Measurements from ENCODE around the gene EPHA2. TPM values are rescaled to one million over a fixed set of nuclear protein-coding genes. Genes with fewer than 3 reads are reported as not detected.
"Not testable (repeated sequence)": the region's sequence is repeated elsewhere in the genome, so short reads cannot be mapped to it uniquely, and the experiment has no call there.

EPHA2 gene
- total and polyA plus RNA-seq, 9 donors: 3.3 to 9.8 (median 6.9) TPM

GRCh38 chr1:16174886-16175598 lies 19.2 kb upstream of the EPHA2 start:
- no peaks in the 10 kb centered on the region for H3K36me3 ChIP-seq (ENCODE audit: control insufficient read depth, insufficient read depth, low read length)
- peaks cover 3% of the 10 kb centered on the region for H3K27me3 ChIP-seq (ENCODE audit: control insufficient read depth, insufficient read depth, low read length)
- WGBS (ENCODE audit: insufficient coverage): 39% methylated on average over 15 of the region's 22 CpGs
- H3K27ac ChIP-seq (ENCODE audit: low read length): peak overlapping the region; percentile 98
- H3K4me1 ChIP-seq (ENCODE audit: control insufficient read depth, insufficient read depth, low read length): peaks cover 53% of the 10 kb centered on the region
- no peaks in the 10 kb centered on the region for H3K9me3 ChIP-seq (replicated peaks; ENCODE audit: control insufficient read depth, low read depth, low read length)
- peak; percentile 73 for DNase-seq
- H3K4me3 ChIP-seq (ENCODE audit: low read length): no peak overlapping the region

- 57% methylated on average over 5 of the region's 9 CpGs for WGBS (ENCODE audit: insufficient coverage)
- H3K9me3 ChIP-seq (replicated peaks; ENCODE audit: control insufficient read depth, low read depth, low read length): no peaks in the 10 kb centered on the region
- no peaks in the 10 kb centered on the region for H3K36me3 ChIP-seq (ENCODE audit: control insufficient read depth, insufficient read depth, low read length)
- H3K27ac ChIP-seq (ENCODE audit: low read length): peak overlapping the region; percentile 98
- peaks cover 3% of the 10 kb centered on the region for H3K27me3 ChIP-seq (ENCODE audit: control insufficient read depth, insufficient read depth, low read length)
- DNase-seq: no peak
- H3K4me1 ChIP-seq (ENCODE audit: control insufficient read depth, insufficient read depth, low read length): peaks cover 53% of the 10 kb centered on the region
- H3K4me3 ChIP-seq (ENCODE audit: low read length): no peak overlapping the region
Measured at GRCh38 chr1:16174261-16174868, 18.5 kb upstream of the EPHA2 start.

- no peak overlapping the region for H3K27ac ChIP-seq (ENCODE audit: low read length)
- 50% methylated on average over 4 of the region's 12 CpGs for WGBS (ENCODE audit: insufficient coverage)
Measured at GRCh38 chr1:16173447-16174260, 17.8 kb upstream of the EPHA2 start.

GRCh38 chr1:16172964-16173446 lies 17.1 kb upstream of the EPHA2 start:
- Histone ChIP-seq H3K4me1 (ENCODE audit: control insufficient read depth, insufficient read depth, low read length) (peaks cover 52% of the 10 kb centered on the region), H3K4me3 (ENCODE audit: low read length) (no peak overlapping the region), H3K9me3 (replicated peaks; ENCODE audit: control insufficient read depth, low read depth, low read length) (no peaks in the 10 kb centered on the region), H3K27ac (ENCODE audit: low read length) (no peak overlapping the region), H3K36me3 (ENCODE audit: control insufficient read depth, insufficient read depth, low read length) (no peaks in the 10 kb centered on the region), H3K27me3 (ENCODE audit: control insufficient read depth, insufficient read depth, low read length) (peaks cover 12% of the 10 kb centered on the region)
- 73% methylated on average over 7 of the region's 14 CpGs for WGBS (ENCODE audit: insufficient coverage)
- DNase-seq: no peak

More at GRCh38 chr1:16173447-16174260, 17.8 kb upstream of the EPHA2 start:
- H3K27me3 ChIP-seq (ENCODE audit: control insufficient read depth, insufficient read depth, low read length): peaks cover 8% of the 10 kb centered on the region
- H3K9me3 ChIP-seq (replicated peaks; ENCODE audit: control insufficient read depth, low read depth, low read length): no peaks in the 10 kb centered on the region
- no peaks in the 10 kb centered on the region for H3K36me3 ChIP-seq (ENCODE audit: control insufficient read depth, insufficient read depth, low read length)
- no peak overlapping the region for H3K4me3 ChIP-seq (ENCODE audit: low read length)
- H3K4me1 ChIP-seq (ENCODE audit: control insufficient read depth, insufficient read depth, low read length): peaks cover 50% of the 10 kb centered on the region
- DNase-seq: no peak

- Histone ChIP-seq H3K27me3 (ENCODE audit: control insufficient read depth, insufficient read depth, low read length) (peaks cover 15% of the 10 kb centered on the region), H3K4me1 (ENCODE audit: control insufficient read depth, insufficient read depth, low read length) (peaks cover 56% of the 10 kb centered on the region), H3K4me3 (ENCODE audit: low read length) (no peak overlapping the region), H3K27ac (ENCODE audit: low read length) (no peak overlapping the region), H3K36me3 (ENCODE audit: control insufficient read depth, insufficient read depth, low read length) (no peaks in the 10 kb centered on the region), H3K9me3 (replicated peaks; ENCODE audit: control insufficient read depth, low read depth, low read length) (no peaks in the 10 kb centered on the region)
- 80% methylated on average over 8 of the region's 15 CpGs for WGBS (ENCODE audit: insufficient coverage)
- DNase-seq: no peak
Measured at GRCh38 chr1:16172218-16172830, 16.5 kb upstream of the EPHA2 start.

DNA sequence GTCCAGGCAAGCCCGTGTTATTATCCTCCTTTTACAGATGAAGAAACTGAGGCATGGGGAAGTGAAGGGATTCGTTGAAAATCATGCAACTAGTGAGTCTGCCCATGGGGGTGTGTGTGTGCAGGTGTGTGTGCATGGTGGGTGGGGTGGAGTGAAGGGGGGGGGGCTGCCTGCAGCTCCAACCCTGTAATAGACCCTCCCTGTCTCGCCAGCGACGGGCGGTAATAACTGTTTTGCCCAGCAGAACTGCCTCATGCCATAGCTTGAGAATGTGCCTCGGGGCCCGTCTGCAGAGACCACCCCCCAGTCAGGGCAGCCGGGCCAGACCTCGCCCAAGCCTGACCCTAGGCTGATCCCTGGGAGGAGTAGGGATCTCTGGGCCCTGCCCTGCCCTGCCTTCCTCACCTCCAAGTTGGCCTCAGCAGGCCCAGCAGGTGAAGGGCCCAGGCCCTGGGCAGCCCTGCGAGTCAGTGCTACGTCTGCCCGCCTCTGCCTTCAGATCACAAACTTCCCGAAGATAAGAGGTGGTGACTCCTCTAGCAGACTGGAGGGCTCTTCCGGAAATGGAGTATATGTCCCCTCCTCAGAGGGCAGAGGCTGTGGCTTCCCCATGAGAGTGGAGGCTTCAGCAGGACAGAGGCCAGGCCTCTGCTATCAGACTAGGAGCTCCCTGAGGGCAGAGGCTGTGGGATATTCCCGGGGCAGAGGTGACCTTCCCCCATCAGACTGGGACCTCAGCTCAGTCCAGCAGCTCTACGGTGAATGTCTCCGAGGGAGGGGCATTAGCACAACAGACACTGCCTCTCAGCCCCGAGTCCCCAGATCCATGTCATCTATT lies 15.7 kb upstream of the EPHA2 start:
- WGBS (ENCODE audit: insufficient coverage): 67% methylated on average over 11 of the region's 19 CpGs
- H3K27ac ChIP-seq (ENCODE audit: low read length): no peak overlapping the region
- peaks cover 18% of the 10 kb centered on the region for H3K27me3 ChIP-seq (ENCODE audit: control insufficient read depth, insufficient read depth, low read length)
- H3K36me3 ChIP-seq (ENCODE audit: control insufficient read depth, insufficient read depth, low read length): no peaks in the 10 kb centered on the region
- DNase-seq: no peak
- peaks cover 51% of the 10 kb centered on the region for H3K4me1 ChIP-seq (ENCODE audit: control insufficient read depth, insufficient read depth, low read length)
- H3K4me3 ChIP-seq (ENCODE audit: low read length): no peak overlapping the region
- H3K9me3 ChIP-seq (replicated peaks; ENCODE audit: control insufficient read depth, low read depth, low read length): no peaks in the 10 kb centered on the region

DNA sequence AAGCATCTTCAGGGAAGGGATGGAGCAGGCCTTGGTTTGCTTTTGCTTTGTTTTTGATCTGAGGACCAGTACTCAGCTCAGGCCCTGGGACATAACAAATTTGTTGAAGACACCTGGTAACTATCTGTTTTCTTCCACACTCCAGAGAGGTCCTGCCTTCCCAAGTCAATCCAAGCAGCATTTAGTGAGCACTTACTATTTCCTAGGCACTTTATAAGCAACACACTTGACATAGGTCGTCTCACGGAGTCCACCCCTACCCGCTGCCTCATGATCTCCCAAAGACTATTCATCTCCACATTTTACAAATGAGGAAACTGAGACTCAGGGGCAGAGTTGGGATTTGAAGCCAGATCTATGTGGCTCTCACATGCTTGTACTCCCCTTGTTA lies 14.4 kb upstream of the EPHA2 start:
- Histone ChIP-seq H3K9me3 (replicated peaks; ENCODE audit: control insufficient read depth, low read depth, low read length) (no peaks in the 10 kb centered on the region), H3K4me1 (ENCODE audit: control insufficient read depth, insufficient read depth, low read length) (peaks cover 38% of the 10 kb centered on the region), H3K36me3 (ENCODE audit: control insufficient read depth, insufficient read depth, low read length) (no peaks in the 10 kb centered on the region), H3K27me3 (ENCODE audit: control insufficient read depth, insufficient read depth, low read length) (peaks cover 18% of the 10 kb centered on the region), H3K4me3 (ENCODE audit: low read length) (no peak overlapping the region), H3K27ac (ENCODE audit: low read length) (no peak overlapping the region)
- WGBS (ENCODE audit: insufficient coverage): 80% methylated on average over 2 of the region's 3 CpGs
- no peak for DNase-seq

- H3K27me3 ChIP-seq (ENCODE audit: control insufficient read depth, insufficient read depth, low read length): peaks cover 18% of the 10 kb centered on the region
- H3K4me3 ChIP-seq (ENCODE audit: low read length): no peak overlapping the region
- WGBS (ENCODE audit: insufficient coverage): 88% methylated on average over 7 of the region's 13 CpGs
- no peak overlapping the region for H3K27ac ChIP-seq (ENCODE audit: low read length)
- H3K9me3 ChIP-seq (replicated peaks; ENCODE audit: control insufficient read depth, low read depth, low read length): no peaks in the 10 kb centered on the region
- DNase-seq: no peak
- H3K36me3 ChIP-seq (ENCODE audit: control insufficient read depth, insufficient read depth, low read length): no peaks in the 10 kb centered on the region
- peaks cover 25% of the 10 kb centered on the region for H3K4me1 ChIP-seq (ENCODE audit: control insufficient read depth, insufficient read depth, low read length)
Measured at GRCh38 chr1:16168622-16169360, 12.9 kb upstream of the EPHA2 start.

DNA sequence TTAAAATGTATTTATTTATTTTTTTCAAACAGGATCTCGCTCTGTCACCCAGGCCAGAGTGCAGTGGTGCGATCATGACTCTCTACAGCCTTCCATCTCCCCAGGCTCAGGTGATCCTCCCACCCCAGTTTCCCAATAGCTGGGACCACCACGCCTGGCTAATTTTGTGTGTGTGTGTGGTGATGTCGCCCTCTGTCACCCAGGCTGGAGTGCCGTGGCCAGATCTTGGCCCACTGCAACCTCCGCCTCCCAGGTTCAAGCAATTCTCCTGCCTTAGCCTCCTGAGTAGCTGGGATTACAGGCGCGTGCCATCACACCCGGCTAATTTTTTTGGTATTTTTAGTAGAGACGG lies 12.3 kb upstream of the EPHA2 start:
- peaks cover 18% of the 10 kb centered on the region for H3K27me3 ChIP-seq (ENCODE audit: control insufficient read depth, insufficient read depth, low read length)
- H3K27ac ChIP-seq (ENCODE audit: low read length); DNase-seq; H3K36me3 ChIP-seq (ENCODE audit: control insufficient read depth, insufficient read depth, low read length); H3K9me3 ChIP-seq (replicated peaks; ENCODE audit: control insufficient read depth, low read depth, low read length): not testable (repeated sequence)
- H3K4me3 ChIP-seq (ENCODE audit: low read length): peak overlapping the region; percentile 47
- H3K4me1 ChIP-seq (ENCODE audit: control insufficient read depth, insufficient read depth, low read length): peaks cover 19% of the 10 kb centered on the region
- WGBS (ENCODE audit: insufficient coverage): 75% methylated on average over 2 of the region's 10 CpGs
